WTC11 (cell line): ENCODE data around the gene BMPR1B. TPM values are rescaled to one million over a fixed set of nuclear protein-coding genes. Genes with fewer than 3 reads are reported as not detected.

ENCODE experiments used
- ATAC-seq: fragments of 200-7000 bp; cut with Tn5 transposase; 2 replicates; pipeline ENCODE4 v1.10.0; 2021; ENCODE audit warnings: mild to moderate bottlenecking, moderate library complexity
- CTCF ChIA-PET: fragments of 300-600 bp; sonication (Branson Sonifier 250); formaldehyde crosslinking; loops from one replicate; lab custom pipeline; 2021; ENCODE audit warnings: antibody characterized with exemption; lab: Charles Lee
- POLR2A ChIA-PET: fragments of 350-600 bp; sonication (Branson Sonifier 250); formaldehyde crosslinking; loops from one replicate; lab custom pipeline; 2021; ENCODE audit warnings: antibody characterized with exemption; lab: Charles Lee
- DNase-seq: peaks from one replicate; pipeline ENCODE4 v3.0.0; 2021; ENCODE audit warnings: low spot score
- H3K27ac Mint-ChIP-seq: 2 replicates; pipeline ENCODE4 v1.8.0; 2021; ENCODE audit warnings: mixed read lengths
- H3K27me3 Mint-ChIP-seq: 2 replicates; pipeline ENCODE4 v1.8.0; 2021; ENCODE audit warnings: low read depth, mild to moderate bottlenecking, moderate library complexity, mixed read lengths
- H3K36me3 Mint-ChIP-seq: 2 replicates; pipeline ENCODE4 v1.8.0; 2021; ENCODE audit warnings: mixed read lengths
- H3K4me1 Mint-ChIP-seq: 2 replicates; pipeline ENCODE4 v1.8.0; 2022; ENCODE audit warnings: mixed read lengths
- H3K4me3 Mint-ChIP-seq: 2 replicates; pipeline ENCODE4 v1.8.0; 2021; ENCODE audit warnings: mild to moderate bottlenecking, moderate library complexity, mixed read lengths
- H3K9me3 Mint-ChIP-seq: 2 replicates; pipeline ENCODE4 v1.8.0; 2021; ENCODE audit warnings: mixed read lengths
- AFF4 ChIP-seq: sonication (generic); formaldehyde crosslinking; IDR thresholded peaks from 2 replicates; pipeline ENCODE4 v1.8.1; 2023; ENCODE audit warnings: mild to moderate bottlenecking, missing genetic modification reagents, borderline replicate concordance
- CBFB ChIP-seq: sonication (generic); formaldehyde crosslinking; IDR thresholded peaks from 2 replicates; pipeline ENCODE4 v1.8.1; 2022; ENCODE audit warnings: mild to moderate bottlenecking, low read depth, missing genetic modification reagents
- E2F4 ChIP-seq: sonication (generic); formaldehyde crosslinking; IDR thresholded peaks from 2 replicates; pipeline ENCODE4 v1.8.1; 2022; ENCODE audit warnings: low read depth, mild to moderate bottlenecking, moderate library complexity, missing genetic modification reagents, borderline replicate concordance
- E2F5 ChIP-seq: sonication (generic); formaldehyde crosslinking; IDR thresholded peaks from 2 replicates; pipeline ENCODE4 v1.8.1; 2022; ENCODE audit warnings: mild to moderate bottlenecking, moderate library complexity, missing genetic modification reagents
- EMX1 ChIP-seq: fragments of 250-450 bp; sonication (Bioruptor Pico); IDR thresholded peaks from 2 replicates; pipeline ENCODE4 v1.8.0; 2021; ENCODE audit warnings: mild to moderate bottlenecking
- ETV6 ChIP-seq: sonication (generic); formaldehyde crosslinking; IDR thresholded peaks from 2 replicates; pipeline ENCODE4 v1.8.1; 2022; ENCODE audit warnings: mild to moderate bottlenecking, missing genetic modification reagents
- HMGA2 ChIP-seq: fragments of 250-450 bp; sonication (Bioruptor Pico); IDR thresholded peaks from 2 replicates; pipeline ENCODE4 v1.4.0; 2021; ENCODE audit warnings: mild to moderate bottlenecking, moderate library complexity
- KAT7 ChIP-seq: sonication (generic); formaldehyde crosslinking; IDR thresholded peaks from 2 replicates; pipeline ENCODE4 v1.8.1; 2023; ENCODE audit warnings: missing genetic modification reagents, mild to moderate bottlenecking, borderline replicate concordance
- MXD4 ChIP-seq: fragments of 250-450 bp; sonication (Bioruptor Pico); IDR thresholded peaks from 2 replicates; pipeline ENCODE4 v1.8.0; 2021; ENCODE audit warnings: mild to moderate bottlenecking, moderate library complexity, borderline replicate concordance
- MYBL2 ChIP-seq: sonication (generic); formaldehyde crosslinking; IDR thresholded peaks from 2 replicates; pipeline ENCODE4 v1.8.1; 2023; ENCODE audit warnings: mild to moderate bottlenecking, moderate library complexity, missing genetic modification reagents
- NR2C2 ChIP-seq: sonication (generic); formaldehyde crosslinking; IDR thresholded peaks from 2 replicates; pipeline ENCODE4 v1.8.0; 2022; ENCODE audit warnings: mild to moderate bottlenecking, missing genetic modification reagents
- PRRX2 ChIP-seq: fragments of 250-450 bp; sonication (Bioruptor Pico); IDR thresholded peaks from 2 replicates; pipeline ENCODE4 v1.8.0; 2021; ENCODE audit warnings: mild to moderate bottlenecking
- RELA ChIP-seq: sonication (generic); formaldehyde crosslinking; IDR thresholded peaks from 2 replicates; pipeline ENCODE4 v1.8.1; 2022; ENCODE audit warnings: missing genetic modification reagents, mild to moderate bottlenecking, borderline replicate concordance
- SMAD3 ChIP-seq: sonication (generic); formaldehyde crosslinking; IDR thresholded peaks from 2 replicates; pipeline ENCODE4 v1.8.0; 2022; ENCODE audit warnings: missing genetic modification reagents, mild to moderate bottlenecking, borderline replicate concordance
- SMAD4 ChIP-seq: sonication (generic); formaldehyde crosslinking; IDR thresholded peaks from 2 replicates; pipeline ENCODE4 v1.8.0; 2022; ENCODE audit warnings: mild to moderate bottlenecking, missing genetic modification reagents
- SP1 ChIP-seq: sonication (generic); formaldehyde crosslinking; conservative IDR thresholded peaks from 2 replicates; pipeline ENCODE4 v1.8.1; 2022; ENCODE audit warnings: missing genetic modification reagents
- TCF7 ChIP-seq: sonication (generic); formaldehyde crosslinking; IDR thresholded peaks from 2 replicates; pipeline ENCODE4 v1.8.0; 2022; ENCODE audit warnings: mild to moderate bottlenecking, low read depth, missing genetic modification reagents, moderate library complexity
- USF1 ChIP-seq: sonication (generic); formaldehyde crosslinking; IDR thresholded peaks from 2 replicates; pipeline ENCODE4 v1.8.0; 2022; ENCODE audit warnings: mild to moderate bottlenecking, missing genetic modification reagents
- ZBTB21 ChIP-seq: sonication (generic); formaldehyde crosslinking; IDR thresholded peaks from 2 replicates; pipeline ENCODE4 v1.8.1; 2023; ENCODE audit warnings: mild to moderate bottlenecking, missing genetic modification reagents, borderline replicate concordance
- ZNF121 ChIP-seq: sonication (generic); formaldehyde crosslinking; IDR thresholded peaks from 2 replicates; pipeline ENCODE4 v1.8.0; 2023; ENCODE audit warnings: missing genetic modification reagents
- ZNF263 ChIP-seq: sonication (generic); formaldehyde crosslinking; IDR thresholded peaks from 2 replicates; pipeline ENCODE4 v1.8.1; 2022; ENCODE audit warnings: low read depth, mild to moderate bottlenecking, moderate library complexity, missing genetic modification reagents
- total RNA-seq: library from RNA; stranded (reverse); gene quantifications from 3 replicates; pipeline ENCODE4 v1.2.3, GENCODE V29; 2021
- TF ChIP-seq, protein P1 (sequence below): fragments of 250-450 bp; sonication (Bioruptor Pico); IDR thresholded peaks from 2 replicates; pipeline ENCODE4 v2.1.2; 2022; ENCODE audit warnings: mild to moderate bottlenecking, moderate library complexity
- TF ChIP-seq, protein P2 (sequence below): sonication (generic); formaldehyde crosslinking; IDR thresholded peaks from 2 replicates; pipeline ENCODE4 v1.8.0; 2022; ENCODE audit warnings: mild to moderate bottlenecking, missing genetic modification reagents
- TF ChIP-seq, protein P3 (sequence below): fragments of 250-450 bp; sonication (Bioruptor Pico); IDR thresholded peaks from 2 replicates; pipeline ENCODE4 v1.9.0; 2021; ENCODE audit warnings: mild to moderate bottlenecking

Gene BMPR1B
- total RNA-seq, 1 experiment from 2014 or later = 0.77 TPM

DNA sequence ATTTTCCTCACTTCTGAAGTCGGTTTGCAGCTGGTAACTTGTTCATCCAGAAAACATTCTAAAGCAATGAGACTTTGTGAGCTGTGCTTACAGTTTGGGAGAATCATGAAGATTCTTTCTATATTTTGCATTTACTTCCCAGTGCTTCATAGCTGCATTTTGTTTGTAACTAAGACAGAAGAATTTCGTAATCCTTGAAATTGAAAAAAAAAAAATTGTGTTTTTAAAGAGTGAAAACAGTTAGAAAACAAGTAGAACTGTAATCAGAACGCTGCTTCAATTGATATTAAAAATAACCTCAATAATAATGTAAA, 398.7 kb downstream of the BMPR1B start:
- no peaks in the 10 kb centered on the region for H3K36me3 Mint-ChIP-seq
- H3K9me3 Mint-ChIP-seq = no peaks in the 10 kb centered on the region
- H3K4me3 Mint-ChIP-seq = no peak overlapping the region
- CTCF ChIA-PET = interaction anchor here (0.6 to 1.2 kb wide), 23 partner anchors 11 to 1444 kb away, joined by 3 to 5 read pairs (median 3); no protein-coding TSS in a partner anchor
- TF ChIP-seq ETV6 (CRISPR knock-in tag) = no peak
- no peak for TF ChIP-seq SMAD3 (CRISPR knock-in tag)
- no peak for TF ChIP-seq AFF4 (CRISPR knock-in tag)
- no peak for TF ChIP-seq MXD4 (CRISPR knock-in tag)
- no peak for TF ChIP-seq E2F5 (CRISPR knock-in tag)
- TF ChIP-seq, protein P1, sequence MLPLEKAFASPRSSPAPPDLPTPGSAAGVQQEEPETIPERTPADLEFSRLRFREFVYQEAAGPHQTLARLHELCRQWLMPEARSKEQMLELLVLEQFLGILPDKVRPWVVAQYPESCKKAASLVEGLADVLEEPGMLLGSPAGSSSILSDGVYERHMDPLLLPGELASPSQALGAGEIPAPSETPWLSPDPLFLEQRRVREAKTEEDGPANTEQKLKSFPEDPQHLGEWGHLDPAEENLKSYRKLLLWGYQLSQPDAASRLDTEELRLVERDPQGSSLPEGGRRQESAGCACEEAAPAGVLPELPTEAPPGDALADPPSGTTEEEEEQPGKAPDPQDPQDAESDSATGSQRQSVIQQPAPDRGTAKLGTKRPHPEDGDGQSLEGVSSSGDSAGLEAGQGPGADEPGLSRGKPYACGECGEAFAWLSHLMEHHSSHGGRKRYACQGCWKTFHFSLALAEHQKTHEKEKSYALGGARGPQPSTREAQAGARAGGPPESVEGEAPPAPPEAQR (CRISPR knock-in tag) = no peak
- TF ChIP-seq PRRX2 (CRISPR knock-in tag) = no peak
- TF ChIP-seq CBFB (CRISPR knock-in tag) = no peak
- no peak for TF ChIP-seq SMAD4 (CRISPR knock-in tag)
- no peak for TF ChIP-seq KAT7
- no peak for TF ChIP-seq NR2C2 (CRISPR knock-in tag)
- TF ChIP-seq HMGA2 (CRISPR knock-in tag) = no peak
- no peak for TF ChIP-seq ZNF263 (CRISPR knock-in tag)
- TF ChIP-seq ZNF121 (CRISPR knock-in tag) = no peak
- TF ChIP-seq, protein P2, sequence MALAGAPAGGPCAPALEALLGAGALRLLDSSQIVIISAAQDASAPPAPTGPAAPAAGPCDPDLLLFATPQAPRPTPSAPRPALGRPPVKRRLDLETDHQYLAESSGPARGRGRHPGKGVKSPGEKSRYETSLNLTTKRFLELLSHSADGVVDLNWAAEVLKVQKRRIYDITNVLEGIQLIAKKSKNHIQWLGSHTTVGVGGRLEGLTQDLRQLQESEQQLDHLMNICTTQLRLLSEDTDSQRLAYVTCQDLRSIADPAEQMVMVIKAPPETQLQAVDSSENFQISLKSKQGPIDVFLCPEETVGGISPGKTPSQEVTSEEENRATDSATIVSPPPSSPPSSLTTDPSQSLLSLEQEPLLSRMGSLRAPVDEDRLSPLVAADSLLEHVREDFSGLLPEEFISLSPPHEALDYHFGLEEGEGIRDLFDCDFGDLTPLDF (CRISPR knock-in tag) = no peak
- peaks cover 3% of the 10 kb centered on the region for H3K27me3 Mint-ChIP-seq
- ATAC-seq (no peak), DNase-seq (no peak)
- H3K27ac Mint-ChIP-seq = no peak overlapping the region
- H3K4me1 Mint-ChIP-seq = peaks cover 21% of the 10 kb centered on the region
- POLR2A ChIA-PET = no interaction called here

DNA sequence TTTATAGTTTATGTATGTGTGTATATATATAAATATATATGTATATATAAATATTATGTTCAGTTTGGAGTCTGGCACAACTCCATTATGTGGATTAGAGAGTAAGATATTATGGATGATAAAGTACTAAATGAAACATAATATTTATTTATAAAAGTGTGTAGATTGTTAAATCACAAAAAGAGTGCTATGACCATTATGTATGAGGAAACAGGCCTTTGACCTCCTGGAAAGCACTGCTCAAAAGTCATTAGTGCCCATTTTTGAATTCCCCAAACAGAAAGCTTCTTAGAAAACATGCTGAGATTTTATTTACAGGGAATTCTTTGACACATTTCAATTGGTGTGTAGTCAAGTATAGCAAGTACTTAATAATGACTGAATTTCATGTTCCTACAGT, 399.8 kb downstream of the BMPR1B start:
- Mint-ChIP-seq H3K27ac (no peak overlapping the region), H3K4me3 (no peak overlapping the region), H3K9me3 (no peaks in the 10 kb centered on the region), H3K4me1 (peaks cover 26% of the 10 kb centered on the region), H3K36me3 (no peaks in the 10 kb centered on the region), H3K27me3 (no peaks in the 10 kb centered on the region)
- POLR2A ChIA-PET = no interaction called here
- DNase-seq = no peak
- ATAC-seq = no peak
- CTCF ChIA-PET = no interaction called here
- TF ChIP-seq ZNF121 (CRISPR knock-in tag) (no peak), SMAD4 (CRISPR knock-in tag) (no peak), ZBTB21 (CRISPR knock-in tag) (no peak), EMX1 (CRISPR knock-in tag) (no peak), USF1 (CRISPR knock-in tag) (no peak), E2F5 (CRISPR knock-in tag) (no peak), RELA (no peak), E2F4 (CRISPR knock-in tag) (no peak), MYBL2 (CRISPR knock-in tag) (no peak), MXD4 (CRISPR knock-in tag) (no peak), SP1 (CRISPR knock-in tag) (no peak), TCF7 (CRISPR knock-in tag) (no peak)
- TF ChIP-seq, protein P3, sequence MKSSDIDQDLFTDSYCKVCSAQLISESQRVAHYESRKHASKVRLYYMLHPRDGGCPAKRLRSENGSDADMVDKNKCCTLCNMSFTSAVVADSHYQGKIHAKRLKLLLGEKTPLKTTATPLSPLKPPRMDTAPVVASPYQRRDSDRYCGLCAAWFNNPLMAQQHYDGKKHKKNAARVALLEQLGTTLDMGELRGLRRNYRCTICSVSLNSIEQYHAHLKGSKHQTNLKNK (CRISPR knock-in tag) = no peak
